Measurements from ENCODE around the gene PTPN23.

PTPN23 gene

DNA sequence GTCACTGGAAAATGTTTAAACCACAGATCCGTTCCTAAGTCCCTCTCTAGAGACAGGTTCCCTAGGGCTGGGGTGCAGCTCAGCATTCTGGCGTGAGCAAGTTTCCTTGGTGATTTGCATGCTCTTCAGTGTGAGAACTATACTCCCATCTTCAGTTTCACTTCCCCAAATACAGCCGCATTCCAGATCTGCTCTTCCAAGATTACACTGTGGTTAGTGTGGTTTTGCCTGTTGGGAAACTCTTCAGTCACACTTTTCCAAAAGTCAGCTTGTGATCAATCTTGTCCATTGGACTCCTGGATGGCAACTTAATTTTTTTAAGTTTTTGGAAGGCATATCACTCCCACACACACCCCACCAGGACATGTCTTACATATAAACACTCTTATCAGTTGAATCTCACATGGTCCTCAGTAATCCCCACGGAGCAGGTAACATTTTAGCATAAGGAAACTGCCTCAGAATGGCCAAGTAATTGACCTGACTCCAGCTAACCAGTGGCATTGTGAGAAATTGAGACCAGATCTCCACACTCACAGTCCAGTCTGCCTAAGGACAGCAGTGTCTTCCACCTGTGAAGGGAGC, 33.5 kb upstream of the PTPN23 start:
- Histone ChIP-seq H3K36me3 (ENCODE audit: control insufficient read depth, low read length) (peaks cover 37% of the 10 kb centered on the region), H3K79me2 (ENCODE audit: control insufficient read depth, low read length) (peaks cover 2% of the 10 kb centered on the region; the same call in 1 of the 2 replicates), H3K4me1 (ENCODE audit: control insufficient read depth, low read length) (peaks cover 32% of the 10 kb centered on the region), H3K27me3 (ENCODE audit: control insufficient read depth, low read length) (no peaks in the 10 kb centered on the region), H3K27ac (ENCODE audit: low read depth, low read length) (no peak overlapping the region), H3K4me3 (ENCODE audit: low read length) (peak overlapping the region; percentile 27; the same call in 1 of the 2 replicates), H4K20me1 (ENCODE audit: control insufficient read depth, insufficient read depth, low read depth, low read length) (no peaks in the 10 kb centered on the region), H3F3A (ENCODE audit: control insufficient read depth, insufficient read depth) (peaks cover 12% of the 10 kb centered on the region), H3K4me2 (ENCODE audit: low read length) (peak overlapping the region; percentile 55), H3K9me2 (replicated peaks; ENCODE audit: control insufficient read depth, low read length) (no peaks in the 10 kb centered on the region), H3K9me3 (ENCODE audit: control insufficient read depth, insufficient read depth, low read length) (no peaks in the 10 kb centered on the region)
- TF ChIP-seq EZH2phosphoT487 (IDR thresholded peaks at IDR 0.05; ENCODE audit: borderline replicate concordance, low read length) = no peak
- TF ChIP-seq, protein P1, sequence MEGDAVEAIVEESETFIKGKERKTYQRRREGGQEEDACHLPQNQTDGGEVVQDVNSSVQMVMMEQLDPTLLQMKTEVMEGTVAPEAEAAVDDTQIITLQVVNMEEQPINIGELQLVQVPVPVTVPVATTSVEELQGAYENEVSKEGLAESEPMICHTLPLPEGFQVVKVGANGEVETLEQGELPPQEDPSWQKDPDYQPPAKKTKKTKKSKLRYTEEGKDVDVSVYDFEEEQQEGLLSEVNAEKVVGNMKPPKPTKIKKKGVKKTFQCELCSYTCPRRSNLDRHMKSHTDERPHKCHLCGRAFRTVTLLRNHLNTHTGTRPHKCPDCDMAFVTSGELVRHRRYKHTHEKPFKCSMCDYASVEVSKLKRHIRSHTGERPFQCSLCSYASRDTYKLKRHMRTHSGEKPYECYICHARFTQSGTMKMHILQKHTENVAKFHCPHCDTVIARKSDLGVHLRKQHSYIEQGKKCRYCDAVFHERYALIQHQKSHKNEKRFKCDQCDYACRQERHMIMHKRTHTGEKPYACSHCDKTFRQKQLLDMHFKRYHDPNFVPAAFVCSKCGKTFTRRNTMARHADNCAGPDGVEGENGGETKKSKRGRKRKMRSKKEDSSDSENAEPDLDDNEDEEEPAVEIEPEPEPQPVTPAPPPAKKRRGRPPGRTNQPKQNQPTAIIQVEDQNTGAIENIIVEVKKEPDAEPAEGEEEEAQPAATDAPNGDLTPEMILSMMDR (IDR thresholded peaks at IDR 0.05; ENCODE audit: low read depth, low read length, poor library complexity, severe bottlenecking) = no peak

GRCh38 chr3:47348411-47349154, 32.2 kb upstream of the PTPN23 start:
- peaks cover 26% of the 10 kb centered on the region for H3K36me3 ChIP-seq (ENCODE audit: control insufficient read depth, low read length)
- H3K4me1 ChIP-seq (ENCODE audit: control insufficient read depth, low read length) = peaks cover 32% of the 10 kb centered on the region
- no peaks in the 10 kb centered on the region for H3K9me3 ChIP-seq (ENCODE audit: control insufficient read depth, insufficient read depth, low read length)
- peaks cover 2% of the 10 kb centered on the region; the same call in 1 of the 2 replicates for H3K79me2 ChIP-seq (ENCODE audit: control insufficient read depth, low read length)
- no peak overlapping the region for H3K27ac ChIP-seq (ENCODE audit: low read depth, low read length)
- no peak overlapping the region for H3K4me2 ChIP-seq (ENCODE audit: low read length)
- H4K20me1 ChIP-seq (ENCODE audit: control insufficient read depth, insufficient read depth, low read depth, low read length) = no peaks in the 10 kb centered on the region
- no peak for TF ChIP-seq EZH2phosphoT487 (IDR thresholded peaks at IDR 0.05; ENCODE audit: borderline replicate concordance, low read length)
- no peaks in the 10 kb centered on the region for H3K27me3 ChIP-seq (ENCODE audit: control insufficient read depth, low read length)
- no peak overlapping the region for H3K4me3 ChIP-seq (ENCODE audit: low read length)
- H3K9me2 ChIP-seq (replicated peaks; ENCODE audit: control insufficient read depth, low read length) = no peaks in the 10 kb centered on the region
- peaks cover 12% of the 10 kb centered on the region for H3F3A ChIP-seq (ENCODE audit: control insufficient read depth, insufficient read depth)

GRCh38 chr3:47355010-47355409, 25.8 kb upstream of the PTPN23 start:
- no peak for TF ChIP-seq EZH2phosphoT487 (IDR thresholded peaks at IDR 0.05; ENCODE audit: borderline replicate concordance, low read length)
- TF ChIP-seq, protein P1 (IDR thresholded peaks at IDR 0.05; ENCODE audit: low read depth, low read length, poor library complexity, severe bottlenecking) = no peak
- no peak overlapping the region for H3K4me3 ChIP-seq (ENCODE audit: low read length)
- H3F3A ChIP-seq (ENCODE audit: control insufficient read depth, insufficient read depth) = peaks cover 2% of the 10 kb centered on the region; the same call in 1 of the 2 replicates
- peaks cover 9% of the 10 kb centered on the region for H3K9me3 ChIP-seq (ENCODE audit: control insufficient read depth, insufficient read depth, low read length)
- no peaks in the 10 kb centered on the region for H3K36me3 ChIP-seq (ENCODE audit: control insufficient read depth, low read length)
- no peaks in the 10 kb centered on the region for H3K4me1 ChIP-seq (ENCODE audit: control insufficient read depth, low read length)
- H4K20me1 ChIP-seq (ENCODE audit: control insufficient read depth, insufficient read depth, low read depth, low read length) = no peaks in the 10 kb centered on the region
- no peak overlapping the region for H3K27ac ChIP-seq (ENCODE audit: low read depth, low read length)
- no peak overlapping the region for H3K4me2 ChIP-seq (ENCODE audit: low read length)
- H3K79me2 ChIP-seq (ENCODE audit: control insufficient read depth, low read length) = no peaks in the 10 kb centered on the region
- H3K9me2 ChIP-seq (replicated peaks; ENCODE audit: control insufficient read depth, low read length) = no peaks in the 10 kb centered on the region
- H3K27me3 ChIP-seq (ENCODE audit: control insufficient read depth, low read length) = no peaks in the 10 kb centered on the region

DNA sequence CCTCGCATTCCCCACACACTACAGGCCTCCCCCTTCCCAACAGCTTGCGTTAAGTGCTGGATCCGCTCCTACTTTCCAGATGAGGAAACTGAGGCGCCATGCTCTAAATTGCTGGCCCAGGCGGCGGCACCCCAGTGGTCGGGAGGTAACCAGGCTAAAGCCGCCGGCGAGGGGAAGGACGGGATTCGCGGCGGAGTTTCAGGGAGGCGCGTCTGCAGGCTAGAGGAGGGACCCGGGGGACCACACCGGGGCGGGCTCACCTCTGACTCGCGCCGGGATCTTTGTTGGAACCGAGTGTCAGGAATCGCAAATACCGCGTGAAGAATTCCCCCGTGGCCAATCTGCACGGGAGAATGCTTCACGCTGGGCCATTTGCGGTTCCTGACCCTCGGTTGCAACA, 24.6 kb upstream of the PTPN23 start:
- Histone ChIP-seq H3K4me2 (ENCODE audit: low read length) (no peak overlapping the region), H3K9me2 (replicated peaks; ENCODE audit: control insufficient read depth, low read length) (no peaks in the 10 kb centered on the region), H3K9me3 (ENCODE audit: control insufficient read depth, insufficient read depth, low read length) (peaks cover 12% of the 10 kb centered on the region), H4K20me1 (ENCODE audit: control insufficient read depth, insufficient read depth, low read depth, low read length) (no peaks in the 10 kb centered on the region), H3K4me1 (ENCODE audit: control insufficient read depth, low read length) (no peaks in the 10 kb centered on the region), H3K36me3 (ENCODE audit: control insufficient read depth, low read length) (no peaks in the 10 kb centered on the region), H3F3A (ENCODE audit: control insufficient read depth, insufficient read depth) (no peaks in the 10 kb centered on the region), H3K27me3 (ENCODE audit: control insufficient read depth, low read length) (no peaks in the 10 kb centered on the region), H3K79me2 (ENCODE audit: control insufficient read depth, low read length) (no peaks in the 10 kb centered on the region), H3K27ac (ENCODE audit: low read depth, low read length) (no peak overlapping the region), H3K4me3 (ENCODE audit: low read length) (no peak overlapping the region)
- TF ChIP-seq EZH2phosphoT487 (IDR thresholded peaks at IDR 0.05; ENCODE audit: borderline replicate concordance, low read length) = no peak
- TF ChIP-seq, protein P1 (IDR thresholded peaks at IDR 0.05; ENCODE audit: low read depth, low read length, poor library complexity, severe bottlenecking) = no peak
